NCI-H2171 (cell line): ENCODE results near the gene TRANK1.
"Not testable (repeated sequence)": the region's sequence is repeated elsewhere in the genome, so short reads cannot be mapped to it uniquely, and the experiment has no call there.

Source experiments
- DNase-seq: peaks from one replicate; lab custom pipeline; 2025; lab: John Stamatoyannopoulos, UW

The TRANK1 gene

DNA sequence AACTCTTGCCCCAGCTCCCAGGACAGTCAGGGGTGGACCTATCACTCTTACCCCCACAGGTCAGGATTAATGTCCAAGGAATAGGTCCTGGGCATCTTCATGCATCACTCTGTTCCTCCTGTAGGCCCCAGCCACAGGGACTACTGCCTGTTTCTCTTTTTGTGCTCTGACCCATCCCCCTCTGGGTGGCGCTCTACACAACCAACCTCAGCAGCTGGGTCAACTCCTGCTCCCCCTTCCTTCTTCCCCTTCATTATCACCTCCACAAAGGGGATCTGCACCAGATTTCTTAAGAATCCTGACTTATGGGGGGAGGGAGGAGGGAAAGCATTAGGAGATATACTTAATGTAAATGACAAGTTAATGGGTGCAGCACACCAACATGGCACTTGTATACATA, 12.2 kb upstream of the TRANK1 start:
- no peak for DNase-seq

- DNase-seq, result no peak
These were observed 11.3 kb upstream of the TRANK1 start for GRCh38 chr3:36956155-36956554.

DNA sequence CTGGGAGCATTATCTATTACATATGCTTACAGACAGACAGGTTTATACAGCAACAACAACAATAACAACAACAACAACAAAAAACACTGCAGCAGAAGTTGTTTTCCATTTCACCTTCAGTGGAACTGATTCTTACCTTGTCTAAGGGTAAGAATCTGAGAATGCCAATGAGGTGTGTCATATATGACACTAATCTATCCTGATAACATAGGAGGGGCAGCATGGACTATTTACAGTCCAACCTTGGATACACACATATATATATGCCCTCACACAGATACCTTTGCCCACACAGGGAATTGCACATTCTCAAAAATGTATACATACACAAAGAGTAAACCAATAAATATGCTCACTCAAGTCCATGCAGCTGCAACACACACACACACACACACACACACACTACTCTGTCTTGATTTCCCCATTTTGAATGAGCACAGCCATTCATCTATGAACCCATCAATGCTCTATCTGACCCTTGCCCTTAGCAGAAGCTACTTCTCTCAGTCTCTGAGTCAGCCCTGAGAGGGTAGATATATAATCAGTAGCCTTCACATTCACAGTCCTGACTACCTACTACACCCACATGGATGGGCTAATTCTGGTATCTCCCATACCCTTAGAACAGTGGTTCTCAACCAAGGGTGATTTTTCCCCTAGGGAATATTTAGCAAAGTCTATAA, 9.7 kb upstream of the TRANK1 start:
- DNase-seq, result no peak

DNA sequence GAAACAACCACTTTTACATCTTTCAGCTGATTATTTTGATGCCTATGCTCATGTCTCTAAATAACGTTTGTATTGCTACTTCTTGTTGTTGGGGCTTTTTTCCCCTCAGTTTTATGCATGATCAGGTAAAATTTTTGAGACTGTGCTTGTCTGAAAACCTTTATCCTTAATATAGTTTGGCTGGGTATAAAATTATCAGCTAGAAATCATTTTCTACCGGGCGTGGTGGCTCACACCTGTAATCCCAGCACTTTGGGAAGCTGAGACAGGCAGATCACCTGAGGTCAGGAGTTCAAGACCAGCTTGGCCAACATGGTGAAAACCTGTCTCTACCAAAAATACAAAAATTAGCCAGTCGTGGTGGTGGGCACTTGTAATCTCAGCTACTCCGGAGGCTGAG, 3.0 kb upstream of the TRANK1 start:
- not testable (repeated sequence) for DNase-seq

- no peak for DNase-seq
These were observed 603 bp upstream of the TRANK1 start for GRCh38 chr3:36945333-36945980.

DNA sequence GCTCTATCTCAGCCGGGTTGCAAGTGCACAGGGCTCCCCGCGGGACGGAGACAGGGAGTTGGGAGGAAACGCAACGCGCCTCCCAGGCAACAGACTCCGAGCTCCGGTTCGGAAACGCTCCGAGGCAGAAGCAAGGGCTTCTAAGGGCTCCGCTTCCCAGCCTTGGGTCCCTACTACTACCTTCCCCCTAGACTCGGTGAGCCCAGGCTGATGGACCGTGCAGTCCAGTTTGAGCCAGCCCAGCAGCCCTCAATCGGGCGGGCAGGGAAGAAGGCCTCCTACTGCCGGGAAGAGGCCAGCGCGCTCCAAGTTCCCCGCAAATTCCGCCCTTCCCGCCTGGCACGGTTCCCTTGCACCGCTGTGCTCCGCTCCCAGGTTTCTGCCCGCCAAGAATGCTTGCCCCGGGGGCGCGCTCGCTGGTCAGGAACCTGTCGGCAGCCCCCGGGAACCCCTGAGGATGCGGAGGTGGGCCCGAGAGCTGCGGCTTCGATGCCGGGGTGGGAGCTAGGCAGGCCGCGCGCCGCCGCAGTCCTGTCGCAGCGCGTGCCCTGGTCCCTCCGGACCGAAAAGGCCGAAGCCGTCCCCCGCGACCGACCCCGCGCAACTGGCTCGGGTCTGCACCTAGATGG, 728 bp downstream of the TRANK1 start:
- no peak for DNase-seq

GRCh38 chr3:36943601-36944000, 1.3 kb downstream of the TRANK1 start:
- DNase-seq, result no peak

DNA sequence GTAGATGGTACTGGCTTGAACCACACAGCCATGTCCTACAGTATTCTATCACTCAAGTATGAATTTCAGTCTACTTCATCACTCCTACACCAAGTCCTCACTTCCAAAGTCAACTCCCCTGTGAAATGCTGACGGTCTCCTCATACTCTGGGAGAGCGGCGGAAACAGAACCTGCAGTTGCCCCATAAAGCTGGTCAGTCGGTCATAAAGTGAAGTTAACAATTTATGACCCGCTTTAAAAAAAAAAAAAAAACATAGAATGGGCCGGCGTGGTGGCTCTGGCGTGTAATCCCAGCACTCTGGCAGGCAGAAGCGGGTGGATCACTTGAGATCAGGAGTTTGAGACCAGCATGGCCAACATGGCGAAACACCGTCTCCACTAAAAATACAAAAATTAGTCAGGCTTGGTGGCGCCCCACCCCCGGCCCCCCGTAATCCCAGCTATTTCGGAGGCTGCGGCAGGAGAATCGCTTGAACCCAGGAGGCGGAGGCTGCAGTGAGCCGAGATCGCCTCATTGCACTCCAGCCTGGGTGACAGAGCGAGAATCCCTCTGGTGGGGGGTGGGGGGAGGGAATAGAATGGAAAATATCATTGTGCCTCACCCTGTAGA, 2.1 kb downstream of the TRANK1 start:
- DNase-seq, result no peak

GRCh38 chr3:36941658-36942057, 3.2 kb downstream of the TRANK1 start:
- no peak for DNase-seq

DNA sequence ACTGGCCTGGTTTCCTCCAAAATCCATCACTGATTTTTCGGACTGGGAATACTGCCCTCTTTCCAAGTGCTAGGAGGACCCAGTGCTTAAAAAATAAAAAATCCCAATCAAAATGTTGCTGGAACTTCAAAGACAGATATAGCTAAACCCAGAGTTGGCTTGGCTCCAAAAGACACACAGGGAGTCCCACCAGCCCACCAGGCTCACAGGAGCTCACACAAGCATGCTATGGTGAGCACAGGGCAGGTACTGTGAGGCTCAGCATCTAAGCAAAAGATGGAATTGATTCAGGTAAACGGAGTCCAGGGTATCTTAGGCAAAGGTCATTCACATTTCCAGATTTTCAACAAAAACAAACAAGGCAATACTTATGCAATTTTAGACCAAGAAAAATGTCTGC, 3.7 kb downstream of the TRANK1 start:
- no peak for DNase-seq

- DNase-seq, result no peak
These were observed 7.4 kb downstream of the TRANK1 start for GRCh38 chr3:36937492-36937891.

GRCh38 chr3:36933540-36934296, 11.1 kb downstream of the TRANK1 start:
- no peak for DNase-seq

DNA sequence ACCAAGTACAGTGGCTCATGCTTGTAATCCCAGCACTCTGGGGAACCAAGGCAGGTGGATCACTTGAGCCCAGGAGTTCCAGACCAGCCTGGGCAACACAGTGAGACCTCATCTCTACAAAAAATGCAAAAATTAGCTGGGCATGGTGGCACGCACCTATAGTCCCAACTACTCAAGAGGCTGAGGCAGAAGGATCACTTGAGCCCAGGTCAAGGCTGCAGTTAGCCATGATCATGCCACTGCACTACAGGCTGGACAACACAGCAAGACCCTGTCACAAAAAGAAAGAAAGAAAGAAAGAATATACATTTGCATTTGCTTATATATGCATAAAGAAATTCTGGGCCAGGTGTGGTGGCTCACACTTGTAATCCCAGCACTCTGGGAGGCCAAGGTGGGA, 13.4 kb downstream of the TRANK1 start:
- DNase-seq, result not testable (repeated sequence)

- no peak for DNase-seq
These were observed 16.6 kb downstream of the TRANK1 start for GRCh38 chr3:36928220-36928619.

- DNase-seq, result no peak
These were observed 18.5 kb downstream of the TRANK1 start for GRCh38 chr3:36926292-36926897.

GRCh38 chr3:36924744-36925521, 19.9 kb downstream of the TRANK1 start:
- DNase-seq, result no peak

DNA sequence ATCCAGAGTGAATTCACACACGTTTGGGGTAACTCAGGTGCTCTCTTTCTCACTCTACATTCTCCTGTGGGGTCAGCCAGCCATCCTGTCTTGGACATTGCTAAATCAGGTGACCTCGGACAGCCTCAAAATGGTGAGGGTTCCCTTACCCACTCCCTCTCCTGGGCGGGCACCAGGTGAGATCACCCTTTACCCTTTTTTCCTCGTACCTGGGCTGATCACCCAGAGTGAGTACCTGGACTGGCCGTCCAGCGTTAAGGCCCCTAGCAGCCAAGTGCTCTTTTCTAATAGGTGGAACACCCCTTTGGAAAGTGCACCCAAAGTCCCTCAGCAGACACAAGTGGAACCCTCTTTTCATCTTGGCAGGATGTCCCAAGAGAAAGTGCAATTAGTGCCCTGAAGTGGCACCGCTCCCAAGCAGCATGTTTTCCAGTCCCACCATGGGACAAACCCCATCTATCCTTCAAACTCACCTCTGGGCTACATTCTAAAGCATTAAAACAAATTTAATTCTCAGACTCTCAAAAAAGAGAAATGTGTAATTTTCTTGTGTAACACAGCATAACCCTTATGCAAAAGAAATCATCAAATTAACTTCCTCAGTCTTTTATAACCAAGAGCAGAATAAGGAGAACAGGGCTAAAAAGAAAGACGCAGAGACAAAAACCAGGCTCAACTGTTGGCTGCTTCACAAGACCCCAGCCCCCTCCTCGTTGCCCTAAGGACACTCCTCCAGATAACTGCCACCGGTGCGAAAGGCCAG, 20.7 kb downstream of the TRANK1 start:
- DNase-seq, result no peak

GRCh38 chr3:36923523-36923943, 21.3 kb downstream of the TRANK1 start:
- no peak for DNase-seq

DNA sequence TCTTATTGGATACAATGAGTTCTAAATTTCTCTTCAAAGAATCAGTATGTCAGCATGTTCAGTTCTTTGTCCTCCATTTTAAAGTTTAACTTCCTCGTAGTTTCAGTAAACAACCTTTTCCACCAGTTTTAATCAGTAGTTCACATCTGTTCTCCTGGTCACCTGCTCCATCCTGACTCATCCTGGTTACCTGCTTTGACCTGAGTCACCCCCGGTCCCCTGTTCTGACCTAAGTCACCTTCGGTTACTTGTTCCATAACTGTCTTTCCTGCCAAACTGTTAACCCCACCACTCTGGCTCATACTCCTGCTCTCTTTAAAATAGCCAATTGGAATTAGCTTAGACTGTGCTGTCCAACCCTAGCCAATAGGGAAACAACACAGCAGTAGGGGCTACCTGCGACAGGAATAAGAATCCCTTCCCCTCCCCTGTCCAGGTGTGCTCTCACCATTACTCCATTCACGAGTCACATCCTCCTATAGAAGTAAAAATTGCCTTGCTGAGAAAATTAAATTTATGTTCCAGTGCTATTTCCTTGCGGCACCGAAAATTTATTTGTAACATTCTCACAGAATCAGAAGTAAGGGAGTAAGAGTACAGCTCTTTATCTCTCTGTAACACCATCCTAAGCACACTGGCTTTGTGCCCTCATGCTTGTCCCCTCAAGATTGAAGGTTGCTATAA, 23.8 kb downstream of the TRANK1 start:
- no peak for DNase-seq
